Activated CD8-positive, alpha-beta memory T cell treated with anti-CD3 and anti-CD28 coated beads for 24 hours (primary cell): ENCODE data around the gene DDR2.

Experiments used
- DNase-seq: peaks from one replicate; pipeline ENCODE4 v3.0.0-alpha.2; 2020

Gene DDR2

GRCh38 chr1:162631546-162632191, 595 bp upstream of the DDR2 start:
- DNase-seq = no peak

DNA sequence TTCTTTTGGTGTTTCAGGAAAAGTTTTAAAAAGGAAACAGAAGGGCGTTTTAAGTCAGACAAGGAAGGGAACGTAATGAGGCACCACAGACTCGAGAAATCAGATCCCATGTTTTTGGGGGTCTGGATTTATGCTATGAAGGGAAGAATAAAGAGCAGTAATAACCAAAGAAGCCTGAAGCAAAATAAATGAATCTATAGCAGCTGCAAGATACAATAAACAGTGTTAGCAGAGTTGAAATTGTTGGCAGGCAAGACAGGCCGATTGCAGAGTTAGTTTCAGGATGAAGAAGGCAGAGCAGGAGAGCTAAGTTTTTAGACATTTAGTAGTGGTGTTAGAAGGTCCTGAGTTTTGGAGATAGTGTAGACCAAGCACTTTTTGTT, 425 bp downstream of the DDR2 start:
- DNase-seq = no peak

- no peak for DNase-seq
Observed at GRCh38 chr1:162633081-162633762, 958 bp downstream of the DDR2 start.

DNA sequence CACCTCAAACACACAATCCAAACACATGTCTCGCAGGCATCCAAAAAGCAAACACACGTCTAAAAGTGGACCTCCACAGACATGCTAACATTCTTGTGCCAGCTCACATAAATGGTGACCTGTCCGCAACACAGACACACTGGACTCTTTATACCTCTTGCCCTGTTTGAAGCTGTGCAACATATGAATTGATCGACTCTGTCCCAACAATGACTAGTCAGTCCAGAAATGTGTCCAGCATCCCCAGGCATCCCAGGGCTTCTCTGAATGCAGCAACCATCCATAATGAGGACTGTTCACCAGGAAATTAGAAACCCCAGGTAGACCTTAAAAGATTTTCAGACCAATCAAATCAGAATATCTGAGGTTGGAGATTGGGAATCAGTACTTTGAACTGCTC, 3.2 kb downstream of the DDR2 start:
- no peak for DNase-seq

GRCh38 chr1:162639718-162640117, 7.5 kb downstream of the DDR2 start:
- DNase-seq = no peak

GRCh38 chr1:162641114-162641513, 8.8 kb downstream of the DDR2 start:
- no peak for DNase-seq

DNA sequence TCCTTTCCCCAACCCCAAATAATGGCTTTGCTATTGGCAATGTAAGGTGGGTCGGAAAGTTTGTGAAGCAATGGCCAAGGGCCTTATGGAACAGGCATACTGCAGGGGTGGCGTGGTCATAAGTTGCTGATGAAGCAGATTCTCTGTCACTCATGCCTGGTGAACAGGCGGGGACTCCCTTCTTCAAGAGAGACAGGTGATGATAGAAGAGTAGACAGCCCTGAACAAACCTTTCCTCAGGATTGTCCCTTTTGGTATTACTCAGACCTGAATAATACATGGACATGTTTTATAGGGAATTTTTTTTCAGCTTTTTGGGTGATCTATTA, 12.7 kb downstream of the DDR2 start:
- no peak for DNase-seq

- no peak for DNase-seq
Observed at GRCh38 chr1:162645666-162646065, 13.4 kb downstream of the DDR2 start.

DNA sequence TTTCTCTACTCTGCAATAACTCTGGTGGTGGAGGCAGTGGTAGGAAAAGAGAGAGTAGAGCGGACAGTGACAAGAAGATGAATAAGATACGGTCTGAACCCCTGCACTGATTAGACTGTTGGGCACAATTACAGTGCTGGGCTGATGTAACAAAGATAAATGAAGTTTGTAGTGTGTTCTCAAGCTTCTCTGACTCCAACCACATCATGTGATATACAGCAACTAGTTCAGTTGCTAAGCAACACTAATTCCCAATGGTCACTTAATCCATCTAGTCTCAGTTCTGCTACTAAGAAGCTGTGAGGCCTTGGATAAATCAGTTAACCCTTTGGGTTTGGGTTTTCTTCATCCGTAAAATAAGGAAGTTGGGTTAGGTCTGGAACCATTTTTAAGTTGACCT, 17.3 kb downstream of the DDR2 start:
- DNase-seq = no peak

- DNase-seq = no peak
Observed at GRCh38 chr1:162654915-162655620, 22.8 kb downstream of the DDR2 start.

GRCh38 chr1:162656266-162656665, 24.0 kb downstream of the DDR2 start:
- no peak for DNase-seq

GRCh38 chr1:162660574-162660973, 28.3 kb downstream of the DDR2 start:
- no peak for DNase-seq

GRCh38 chr1:162661336-162661735, 29.1 kb downstream of the DDR2 start:
- DNase-seq = no peak

GRCh38 chr1:162662013-162662412, 29.7 kb downstream of the DDR2 start:
- DNase-seq = no peak

GRCh38 chr1:162663086-162663485, 30.8 kb downstream of the DDR2 start:
- no peak for DNase-seq

DNA sequence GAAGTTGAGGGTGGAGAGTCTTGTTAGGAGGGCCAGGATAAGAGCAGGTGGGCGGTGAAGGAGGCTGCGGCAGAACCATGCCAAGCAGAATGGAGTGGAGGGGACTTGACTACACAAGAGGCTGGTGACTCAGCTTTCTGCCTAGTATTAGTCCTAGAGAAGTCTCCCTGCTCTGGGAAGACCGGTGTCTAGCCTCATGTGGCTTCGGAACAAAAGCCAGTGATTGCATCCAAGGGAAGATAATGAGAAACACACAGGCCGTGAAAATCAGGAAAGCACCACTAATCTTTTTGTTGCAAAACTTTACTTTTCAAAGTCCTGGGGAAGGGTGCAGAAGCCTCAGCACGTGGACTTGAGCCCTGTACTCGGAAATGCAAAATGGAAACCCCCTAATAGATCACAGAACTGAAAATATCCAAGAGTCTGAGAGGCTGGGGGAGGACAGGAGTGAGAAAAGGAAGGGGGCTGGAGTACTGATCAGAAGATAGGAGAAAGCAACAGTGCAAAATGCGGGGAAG, 31.4 kb downstream of the DDR2 start:
- DNase-seq = no peak

DNA sequence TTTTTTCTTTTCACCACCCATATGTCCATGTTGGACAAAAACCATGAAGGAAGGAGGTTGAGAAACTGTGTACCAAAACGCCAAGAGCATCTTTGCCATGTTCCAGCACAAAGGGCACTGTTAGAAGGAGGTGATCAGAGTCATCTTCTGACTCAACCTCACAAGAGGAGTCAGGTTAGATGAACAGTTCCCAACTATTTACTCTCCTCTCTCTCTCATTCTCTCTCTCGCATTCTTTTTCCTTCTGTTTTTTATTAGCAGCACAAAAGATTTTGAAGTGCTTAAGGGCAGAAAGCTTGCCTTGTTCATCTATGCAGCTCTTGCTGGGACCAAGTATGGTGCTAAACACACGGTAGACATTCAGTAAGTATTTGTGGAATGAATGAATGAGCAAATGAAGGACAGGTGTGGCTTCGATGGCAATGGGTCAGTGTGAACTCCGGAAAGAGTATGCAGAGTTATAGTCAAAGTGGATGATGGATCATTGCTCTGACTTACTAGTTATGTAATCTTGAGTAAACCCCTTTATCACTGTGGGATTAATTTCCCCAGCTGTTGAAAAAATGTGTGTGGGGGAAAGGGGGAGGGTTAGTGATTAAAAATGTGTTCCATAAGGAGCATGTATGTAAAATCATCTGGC, 33.9 kb downstream of the DDR2 start:
- DNase-seq = no peak

GRCh38 chr1:162667381-162668080, 35.3 kb downstream of the DDR2 start:
- no peak for DNase-seq

DNA sequence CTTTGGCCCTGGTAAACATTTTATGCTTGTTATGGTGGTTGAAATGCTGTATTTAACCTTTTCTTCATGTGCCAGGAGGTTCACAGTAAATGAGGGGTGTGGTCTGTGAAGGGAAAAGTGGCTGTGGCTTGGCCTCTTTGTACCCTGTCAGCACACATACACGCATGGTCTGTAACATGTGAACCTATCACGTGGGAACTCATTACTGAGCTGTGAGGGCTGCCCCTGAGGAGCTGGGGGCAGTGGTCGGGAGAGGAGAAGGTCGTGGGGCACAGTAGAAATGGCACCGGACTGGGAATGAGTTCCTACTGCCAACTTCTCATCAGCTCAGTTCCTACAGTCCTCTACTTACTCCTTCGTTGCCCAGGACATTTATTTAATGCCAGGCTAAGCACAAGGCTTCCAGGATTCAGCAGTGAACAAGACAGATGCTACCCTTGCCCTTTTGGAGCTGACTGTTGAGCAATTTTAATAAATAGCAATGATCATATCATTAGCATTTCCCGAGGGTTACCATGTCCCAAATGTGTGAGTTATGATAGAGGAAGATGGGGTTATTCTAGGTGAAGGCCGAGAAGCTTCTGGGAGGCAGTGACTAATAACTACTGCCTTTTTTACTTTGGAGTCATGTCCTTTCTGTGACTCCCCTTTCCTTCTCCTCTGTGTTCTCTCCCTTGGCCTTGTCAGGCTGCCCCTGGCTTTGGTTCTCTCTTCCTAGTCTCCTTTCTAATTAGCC, 38.8 kb downstream of the DDR2 start:
- no peak for DNase-seq

GRCh38 chr1:162671664-162672410, 39.6 kb downstream of the DDR2 start:
- no peak for DNase-seq

DNA sequence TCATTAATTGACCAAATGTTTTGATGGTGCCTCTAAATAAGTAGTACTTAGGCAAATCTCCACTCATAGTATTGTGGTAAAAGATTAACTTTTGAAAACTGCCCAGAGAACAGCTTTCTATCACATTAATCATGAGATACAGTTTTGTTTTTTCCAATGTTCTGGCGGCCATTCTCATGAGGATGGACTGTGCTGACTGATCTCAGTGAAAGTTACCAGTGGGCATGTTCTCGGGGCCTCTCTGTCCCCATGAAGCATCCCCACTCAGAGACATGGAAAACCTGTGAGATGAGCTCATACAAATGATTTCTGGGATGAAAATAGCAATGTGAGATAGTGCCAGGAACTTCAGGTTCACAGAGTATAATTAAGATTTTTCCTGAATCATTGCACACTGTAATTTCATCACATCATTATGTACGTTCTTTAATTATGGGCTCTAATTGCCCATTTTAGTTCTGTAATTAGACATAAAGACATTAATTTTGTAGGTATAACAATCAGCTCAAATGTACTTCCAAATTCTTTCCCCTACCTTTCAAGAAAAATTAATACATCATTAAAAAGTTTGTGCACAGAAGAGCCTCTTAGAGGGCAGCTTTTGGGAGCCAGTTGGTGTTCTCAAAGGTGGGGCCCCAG, 40.5 kb downstream of the DDR2 start:
- DNase-seq = no peak
